Measurements from ENCODE around the gene ZNF219. TPM values are rescaled to one million over a fixed set of nuclear protein-coding genes. Genes with fewer than 3 reads are reported as not detected.

The ZNF219 gene
- polyA plus RNA-seq, 1 donor from 2014 or later = 40.6 TPM

GRCh38 chr14:21084998-21085853 is 13.2 kb downstream of the ZNF219 start:
- Histone ChIP-seq H3K36me3 (ENCODE audit: insufficient read depth, low read length) (peaks cover 8% of the 10 kb centered on the region), H3K9ac (ENCODE audit: low read length) (no peak overlapping the region)

GRCh38 chr14:21084396-21084795 is 14.1 kb downstream of the ZNF219 start:
- Histone ChIP-seq H3K27ac (ENCODE audit: low read length) (no peak overlapping the region), H3F3A (ENCODE audit: insufficient read depth, low read length, poor library complexity, severe bottlenecking) (peaks cover 22% of the 10 kb centered on the region), H3K27me3 (ENCODE audit: insufficient read depth, low read depth, low read length) (no peaks in the 10 kb centered on the region), H2AFZ (ENCODE audit: low read depth, low read length) (no peak overlapping the region), H3K36me3 (ENCODE audit: insufficient read depth, low read length) (peaks cover 8% of the 10 kb centered on the region), H3K9me3 (ENCODE audit: low read length) (no peaks in the 10 kb centered on the region), H3K4me2 (ENCODE audit: low read length) (no peak overlapping the region), H3K9me2 (ENCODE audit: insufficient read depth, low read length) (no peaks in the 10 kb centered on the region), H3K9ac (ENCODE audit: low read length) (no peak overlapping the region), H3K79me2 (replicated peaks; ENCODE audit: insufficient read depth, low read length) (no peaks in the 10 kb centered on the region), H3K4me3 (ENCODE audit: low read length) (no peak overlapping the region), H4K20me1 (ENCODE audit: insufficient read depth) (no peaks in the 10 kb centered on the region)
- TF ChIP-seq, protein P1, sequence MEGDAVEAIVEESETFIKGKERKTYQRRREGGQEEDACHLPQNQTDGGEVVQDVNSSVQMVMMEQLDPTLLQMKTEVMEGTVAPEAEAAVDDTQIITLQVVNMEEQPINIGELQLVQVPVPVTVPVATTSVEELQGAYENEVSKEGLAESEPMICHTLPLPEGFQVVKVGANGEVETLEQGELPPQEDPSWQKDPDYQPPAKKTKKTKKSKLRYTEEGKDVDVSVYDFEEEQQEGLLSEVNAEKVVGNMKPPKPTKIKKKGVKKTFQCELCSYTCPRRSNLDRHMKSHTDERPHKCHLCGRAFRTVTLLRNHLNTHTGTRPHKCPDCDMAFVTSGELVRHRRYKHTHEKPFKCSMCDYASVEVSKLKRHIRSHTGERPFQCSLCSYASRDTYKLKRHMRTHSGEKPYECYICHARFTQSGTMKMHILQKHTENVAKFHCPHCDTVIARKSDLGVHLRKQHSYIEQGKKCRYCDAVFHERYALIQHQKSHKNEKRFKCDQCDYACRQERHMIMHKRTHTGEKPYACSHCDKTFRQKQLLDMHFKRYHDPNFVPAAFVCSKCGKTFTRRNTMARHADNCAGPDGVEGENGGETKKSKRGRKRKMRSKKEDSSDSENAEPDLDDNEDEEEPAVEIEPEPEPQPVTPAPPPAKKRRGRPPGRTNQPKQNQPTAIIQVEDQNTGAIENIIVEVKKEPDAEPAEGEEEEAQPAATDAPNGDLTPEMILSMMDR (IDR thresholded peaks at IDR 0.05; ENCODE audit: poor library complexity, severe bottlenecking) = no peak
- no peak for TF ChIP-seq REST (IDR thresholded peaks at IDR 0.05; ENCODE audit: borderline replicate concordance)
- TF ChIP-seq EP300 (conservative IDR thresholded peaks at IDR 0.05; ENCODE audit: poor library complexity, severe bottlenecking) = no peak
- TF ChIP-seq SMC3 (conservative IDR thresholded peaks at IDR 0.05; ENCODE audit: poor library complexity) = no peak
- TF ChIP-seq MXI1 (conservative IDR thresholded peaks at IDR 0.05; ENCODE audit: poor library complexity, severe bottlenecking) = no peak
- TF ChIP-seq TAF1 (IDR thresholded peaks at IDR 0.05; ENCODE audit: low read depth) = no peak

More at GRCh38 chr14:21084998-21085853, 13.2 kb downstream of the ZNF219 start:
- Histone ChIP-seq H3K79me2 (replicated peaks; ENCODE audit: insufficient read depth, low read length) (peaks cover 4% of the 10 kb centered on the region), H3K27me3 (ENCODE audit: insufficient read depth, low read depth, low read length) (no peaks in the 10 kb centered on the region), H2AFZ (ENCODE audit: low read depth, low read length) (no peak overlapping the region), H3K4me2 (ENCODE audit: low read length) (no peak overlapping the region), H4K20me1 (ENCODE audit: insufficient read depth) (no peaks in the 10 kb centered on the region), H3K4me3 (ENCODE audit: low read length) (no peak overlapping the region), H3K9me2 (ENCODE audit: insufficient read depth, low read length) (no peaks in the 10 kb centered on the region), H3F3A (ENCODE audit: insufficient read depth, low read length, poor library complexity, severe bottlenecking) (peaks cover 22% of the 10 kb centered on the region), H3K27ac (ENCODE audit: low read length) (no peak overlapping the region), H3K9me3 (ENCODE audit: low read length) (no peaks in the 10 kb centered on the region)
- TF ChIP-seq REST (IDR thresholded peaks at IDR 0.05; ENCODE audit: borderline replicate concordance) (no peak), EP300 (conservative IDR thresholded peaks at IDR 0.05; ENCODE audit: poor library complexity, severe bottlenecking) (no peak), MXI1 (conservative IDR thresholded peaks at IDR 0.05; ENCODE audit: poor library complexity, severe bottlenecking) (no peak), TAF1 (IDR thresholded peaks at IDR 0.05; ENCODE audit: low read depth) (no peak), SMC3 (conservative IDR thresholded peaks at IDR 0.05; ENCODE audit: poor library complexity) (no peak), EZH2 (IDR thresholded peaks at IDR 0.05; ENCODE audit: borderline replicate concordance, insufficient read depth, low read length, poor library complexity, severe bottlenecking) (no peak), POLR2AphosphoS5 (IDR thresholded peaks at IDR 0.05) (no peak), RAD21 (conservative IDR thresholded peaks at IDR 0.05) (no peak)
- TF ChIP-seq, protein P1 (IDR thresholded peaks at IDR 0.05; ENCODE audit: poor library complexity, severe bottlenecking) = no peak

All from neural cell (in vitro differentiated cells).